ENCODE results near the gene MED13. TPM values are rescaled to one million over a fixed set of nuclear protein-coding genes. Genes with fewer than 3 reads are reported as not detected.
A peak's percentile ranks its signal among the peaks of the same experiment; 100 is the strongest.
"Not testable (repeated sequence)": the region's sequence is repeated elsewhere in the genome, so short reads cannot be mapped to it uniquely, and the experiment has no call there.

The MED13 gene
- total and polyA plus RNA-seq, 2 donors, result 12.0 to 32.0 TPM

GRCh38 chr17:62078009-62078408 is 12.9 kb upstream of the MED13 start:
- no peak for DNase-seq (ENCODE audit: low read depth in 6 of 9, low spot score in 9 of 9)
- over 99% methylated on average over 2 of the region's 2 CpGs for WGBS
- H3K27me3 ChIP-seq (ENCODE audit: control insufficient read depth in 2 of 2, insufficient read depth in 1 of 2, low read length in 1 of 2), result no peaks in the 10 kb centered on the region
- H3K4me3 ChIP-seq (ENCODE audit: low read length in 2 of 2), result no peak overlapping the region
- no peak overlapping the region for H3K27ac ChIP-seq (ENCODE audit: low read depth in 1 of 2, low read length in 1 of 2)
- H3K36me3 ChIP-seq (ENCODE audit: control insufficient read depth in 2 of 2, insufficient read depth in 2 of 2, low read length in 1 of 2), result no peaks in the 10 kb centered on the region
- H3K9me3 ChIP-seq (ENCODE audit: control insufficient read depth in 2 of 2, insufficient read depth in 1 of 2, low read length in 1 of 2), result no peaks in the 10 kb centered on the region
- H3K4me1 ChIP-seq (ENCODE audit: control insufficient read depth in 2 of 2, insufficient read depth in 2 of 2, low read length in 2 of 2), result no peaks in the 10 kb centered on the region

GRCh38 chr17:62076864-62077788 is 12.0 kb upstream of the MED13 start:
- Histone ChIP-seq H3K27ac (ENCODE audit: low read depth in 1 of 2, low read length in 1 of 2) (no peak overlapping the region), H3K9me3 (ENCODE audit: control insufficient read depth in 2 of 2, insufficient read depth in 1 of 2, low read length in 1 of 2) (no peaks in the 10 kb centered on the region), H3K4me3 (ENCODE audit: low read length in 2 of 2) (no peak overlapping the region), H3K36me3 (ENCODE audit: control insufficient read depth in 2 of 2, insufficient read depth in 2 of 2, low read length in 1 of 2) (no peaks in the 10 kb centered on the region), H3K27me3 (ENCODE audit: control insufficient read depth in 2 of 2, insufficient read depth in 1 of 2, low read length in 1 of 2) (no peaks in the 10 kb centered on the region), H3K4me1 (ENCODE audit: control insufficient read depth in 2 of 2, insufficient read depth in 2 of 2, low read length in 2 of 2) (no peaks in the 10 kb centered on the region)
- DNase-seq (ENCODE audit: low read depth in 6 of 9, low spot score in 9 of 9), result no peak
- 95% methylated on average over 13 of the region's 13 CpGs for WGBS

GRCh38 chr17:62075308-62075815 is 10.3 kb upstream of the MED13 start:
- no peaks in the 10 kb centered on the region for H3K27me3 ChIP-seq (ENCODE audit: control insufficient read depth in 2 of 2, insufficient read depth in 1 of 2, low read length in 1 of 2)
- 84% methylated on average over 3 of the region's 3 CpGs for WGBS
- no peak for DNase-seq (ENCODE audit: low read depth in 6 of 9, low spot score in 9 of 9)
- no peaks in the 10 kb centered on the region for H3K4me1 ChIP-seq (ENCODE audit: control insufficient read depth in 2 of 2, insufficient read depth in 2 of 2, low read length in 2 of 2)
- no peaks in the 10 kb centered on the region for H3K9me3 ChIP-seq (ENCODE audit: control insufficient read depth in 2 of 2, insufficient read depth in 1 of 2, low read length in 1 of 2)
- no peaks in the 10 kb centered on the region for H3K36me3 ChIP-seq (ENCODE audit: control insufficient read depth in 2 of 2, insufficient read depth in 2 of 2, low read length in 1 of 2)
- H3K27ac ChIP-seq (ENCODE audit: low read depth in 1 of 2, low read length in 1 of 2), result no peak overlapping the region
- no peak overlapping the region for H3K4me3 ChIP-seq (ENCODE audit: low read length in 2 of 2)

- DNase-seq (ENCODE audit: low read depth in 6 of 9, low spot score in 9 of 9), result no peak
- Histone ChIP-seq H3K9me3 (ENCODE audit: control insufficient read depth in 2 of 2, insufficient read depth in 1 of 2, low read length in 1 of 2) (no peaks in the 10 kb centered on the region), H3K27me3 (ENCODE audit: control insufficient read depth in 2 of 2, insufficient read depth in 1 of 2, low read length in 1 of 2) (no peaks in the 10 kb centered on the region), H3K27ac (ENCODE audit: low read depth in 1 of 2, low read length in 1 of 2) (no peak overlapping the region), H3K36me3 (ENCODE audit: control insufficient read depth in 2 of 2, insufficient read depth in 2 of 2, low read length in 1 of 2) (no peaks in the 10 kb centered on the region), H3K4me1 (ENCODE audit: control insufficient read depth in 2 of 2, insufficient read depth in 2 of 2, low read length in 2 of 2) (no peaks in the 10 kb centered on the region), H3K4me3 (ENCODE audit: low read length in 2 of 2) (no peak overlapping the region)
- WGBS, result 98% methylated on average over 2 of the region's 2 CpGs
Measured at GRCh38 chr17:62073993-62074392, 8.9 kb upstream of the MED13 start.

- H3K27ac ChIP-seq (ENCODE audit: low read depth in 1 of 2, low read length in 1 of 2); H3K4me1 ChIP-seq (ENCODE audit: control insufficient read depth in 2 of 2, insufficient read depth in 2 of 2, low read length in 2 of 2); H3K9me3 ChIP-seq (ENCODE audit: control insufficient read depth in 2 of 2, insufficient read depth in 1 of 2, low read length in 1 of 2); H3K27me3 ChIP-seq (ENCODE audit: control insufficient read depth in 2 of 2, insufficient read depth in 1 of 2, low read length in 1 of 2); H3K4me3 ChIP-seq (ENCODE audit: low read length in 2 of 2); DNase-seq (ENCODE audit: low read depth in 6 of 9, low spot score in 9 of 9); H3K36me3 ChIP-seq (ENCODE audit: control insufficient read depth in 2 of 2, insufficient read depth in 2 of 2, low read length in 1 of 2): not testable (repeated sequence)
- WGBS, result 97% methylated on average over 21 of the region's 21 CpGs
Measured at GRCh38 chr17:62072855-62073254, 7.8 kb upstream of the MED13 start.

GRCh38 chr17:62070900-62071299 is 5.8 kb upstream of the MED13 start:
- 92% methylated on average over 2 of the region's 2 CpGs for WGBS
- Histone ChIP-seq H3K4me3 (ENCODE audit: low read length in 2 of 2) (no peak overlapping the region), H3K9me3 (ENCODE audit: control insufficient read depth in 2 of 2, insufficient read depth in 1 of 2, low read length in 1 of 2) (no peaks in the 10 kb centered on the region), H3K36me3 (ENCODE audit: control insufficient read depth in 2 of 2, insufficient read depth in 2 of 2, low read length in 1 of 2) (no peaks in the 10 kb centered on the region), H3K27me3 (ENCODE audit: control insufficient read depth in 2 of 2, insufficient read depth in 1 of 2, low read length in 1 of 2) (no peaks in the 10 kb centered on the region), H3K4me1 (ENCODE audit: control insufficient read depth in 2 of 2, insufficient read depth in 2 of 2, low read length in 2 of 2) (peaks cover 2 to 3% of the 10 kb centered on the region in 2 donors), H3K27ac (ENCODE audit: low read depth in 1 of 2, low read length in 1 of 2) (no peak overlapping the region)
- DNase-seq (ENCODE audit: low read depth in 6 of 9, low spot score in 9 of 9), result no peak

GRCh38 chr17:62067165-62068145 is 2.4 kb upstream of the MED13 start:
- WGBS, result 98% methylated on average over 7 of the region's 7 CpGs
- H3K4me1 ChIP-seq (ENCODE audit: control insufficient read depth in 2 of 2, insufficient read depth in 2 of 2, low read length in 2 of 2), result peaks cover 5 to 6% of the 10 kb centered on the region in 2 donors
- no peak overlapping the region for H3K27ac ChIP-seq (ENCODE audit: low read depth in 1 of 2, low read length in 1 of 2)
- no peak overlapping the region for H3K4me3 ChIP-seq (ENCODE audit: low read length in 2 of 2)
- no peaks in the 10 kb centered on the region for H3K27me3 ChIP-seq (ENCODE audit: control insufficient read depth in 2 of 2, insufficient read depth in 1 of 2, low read length in 1 of 2)
- DNase-seq (ENCODE audit: low read depth in 6 of 9, low spot score in 9 of 9), result no peak
- H3K36me3 ChIP-seq (ENCODE audit: control insufficient read depth in 2 of 2, insufficient read depth in 2 of 2, low read length in 1 of 2), result peaks cover 0 to 4% of the 10 kb centered on the region in 2 donors
- no peaks in the 10 kb centered on the region for H3K9me3 ChIP-seq (ENCODE audit: control insufficient read depth in 2 of 2, insufficient read depth in 1 of 2, low read length in 1 of 2)

- Histone ChIP-seq H3K4me3 (ENCODE audit: low read length in 2 of 2) (peak overlapping the region; percentile 98 to 99), H3K9me3 (ENCODE audit: control insufficient read depth in 2 of 2, insufficient read depth in 1 of 2, low read length in 1 of 2) (no peaks in the 10 kb centered on the region), H3K27me3 (ENCODE audit: control insufficient read depth in 2 of 2, insufficient read depth in 1 of 2, low read length in 1 of 2) (no peaks in the 10 kb centered on the region), H3K4me1 (ENCODE audit: control insufficient read depth in 2 of 2, insufficient read depth in 2 of 2, low read length in 2 of 2) (peaks cover 6% of the 10 kb centered on the region in 2 donors), H3K27ac (ENCODE audit: low read depth in 1 of 2, low read length in 1 of 2) (peak overlapping the region; percentile 98 to 99), H3K36me3 (ENCODE audit: control insufficient read depth in 2 of 2, insufficient read depth in 2 of 2, low read length in 1 of 2) (peaks cover 0 to 11% of the 10 kb centered on the region in 2 donors)
- DNase-seq (ENCODE audit: low read depth in 6 of 9, low spot score in 9 of 9), result peak; percentile 82 to 98 (median 94)
- WGBS, result 3% methylated on average over 51 of the region's 51 CpGs
Measured at GRCh38 chr17:62065611-62066468, 762 bp upstream of the MED13 start.

All from thymus (tissue), 11 donors.